ENCODE results near the gene BACE2.

The BACE2 gene

DNA sequence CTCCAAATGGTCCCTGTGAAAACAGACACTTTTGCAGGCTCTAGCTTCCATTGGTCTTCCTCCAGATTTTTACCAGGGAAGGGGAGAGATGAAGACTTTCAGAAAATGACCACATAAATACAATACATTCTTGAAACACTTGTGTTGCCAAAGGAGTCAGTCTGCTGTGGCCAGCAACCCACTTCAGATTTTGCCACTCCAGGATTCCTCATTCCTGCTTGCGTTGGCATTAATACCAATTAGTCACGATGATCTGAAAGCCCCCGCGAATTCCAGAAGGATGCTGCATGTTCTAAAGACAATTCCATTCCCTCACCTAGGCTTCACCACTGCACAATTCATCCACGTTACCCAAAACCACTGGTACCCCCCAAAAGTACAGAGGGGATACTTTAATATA, 7.9 kb upstream of the BACE2 start:
- TF ChIP-seq, protein P1, sequence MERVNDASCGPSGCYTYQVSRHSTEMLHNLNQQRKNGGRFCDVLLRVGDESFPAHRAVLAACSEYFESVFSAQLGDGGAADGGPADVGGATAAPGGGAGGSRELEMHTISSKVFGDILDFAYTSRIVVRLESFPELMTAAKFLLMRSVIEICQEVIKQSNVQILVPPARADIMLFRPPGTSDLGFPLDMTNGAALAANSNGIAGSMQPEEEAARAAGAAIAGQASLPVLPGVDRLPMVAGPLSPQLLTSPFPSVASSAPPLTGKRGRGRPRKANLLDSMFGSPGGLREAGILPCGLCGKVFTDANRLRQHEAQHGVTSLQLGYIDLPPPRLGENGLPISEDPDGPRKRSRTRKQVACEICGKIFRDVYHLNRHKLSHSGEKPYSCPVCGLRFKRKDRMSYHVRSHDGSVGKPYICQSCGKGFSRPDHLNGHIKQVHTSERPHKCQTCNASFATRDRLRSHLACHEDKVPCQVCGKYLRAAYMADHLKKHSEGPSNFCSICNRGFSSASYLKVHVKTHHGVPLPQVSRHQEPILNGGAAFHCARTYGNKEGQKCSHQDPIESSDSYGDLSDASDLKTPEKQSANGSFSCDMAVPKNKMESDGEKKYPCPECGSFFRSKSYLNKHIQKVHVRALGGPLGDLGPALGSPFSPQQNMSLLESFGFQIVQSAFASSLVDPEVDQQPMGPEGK (CRISPR knock-in tag; IDR thresholded peaks at IDR 0.05; ENCODE audit: borderline replicate concordance): no peak
- TF ChIP-seq ZFP3 (CRISPR knock-in tag; IDR thresholded peaks at IDR 0.05): no peak
- no peak for ATAC-seq

DNA sequence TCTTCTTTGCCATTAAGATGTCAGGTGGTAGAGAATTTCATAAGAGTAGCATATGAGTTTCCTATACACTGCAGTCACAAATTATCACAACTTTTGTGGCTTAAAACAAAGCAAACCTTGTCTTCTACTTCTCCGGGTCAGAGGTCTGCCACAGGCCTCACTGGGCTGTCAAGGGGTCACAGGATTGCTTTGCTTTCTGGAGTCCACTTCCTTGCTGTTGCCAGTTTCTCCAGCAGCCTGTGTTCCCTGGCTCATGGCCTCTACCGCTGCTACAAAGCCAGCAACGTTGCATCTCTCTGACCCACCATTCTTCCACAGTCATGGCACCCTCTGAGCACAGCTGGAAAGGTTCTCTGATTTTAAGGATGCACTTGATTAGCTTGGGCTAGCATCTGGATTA, 6.5 kb upstream of the BACE2 start:
- no peak for ATAC-seq
- no peak for TF ChIP-seq GLIS3 (CRISPR knock-in tag; IDR thresholded peaks at IDR 0.05)
- TF ChIP-seq, protein P2, sequence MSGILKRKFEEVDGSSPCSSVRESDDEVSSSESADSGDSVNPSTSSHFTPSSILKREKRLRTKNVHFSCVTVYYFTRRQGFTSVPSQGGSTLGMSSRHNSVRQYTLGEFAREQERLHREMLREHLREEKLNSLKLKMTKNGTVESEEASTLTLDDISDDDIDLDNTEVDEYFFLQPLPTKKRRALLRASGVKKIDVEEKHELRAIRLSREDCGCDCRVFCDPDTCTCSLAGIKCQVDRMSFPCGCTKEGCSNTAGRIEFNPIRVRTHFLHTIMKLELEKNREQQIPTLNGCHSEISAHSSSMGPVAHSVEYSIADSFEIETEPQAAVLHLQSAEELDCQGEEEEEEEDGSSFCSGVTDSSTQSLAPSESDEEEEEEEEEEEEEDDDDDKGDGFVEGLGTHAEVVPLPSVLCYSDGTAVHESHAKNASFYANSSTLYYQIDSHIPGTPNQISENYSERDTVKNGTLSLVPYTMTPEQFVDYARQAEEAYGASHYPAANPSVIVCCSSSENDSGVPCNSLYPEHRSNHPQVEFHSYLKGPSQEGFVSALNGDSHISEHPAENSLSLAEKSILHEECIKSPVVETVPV (CRISPR knock-in tag; IDR thresholded peaks at IDR 0.05): no peak
- no peak for TF ChIP-seq CSDC2 (CRISPR knock-in tag; IDR thresholded peaks at IDR 0.05)
- no peak for TF ChIP-seq ARNTL (CRISPR knock-in tag; IDR thresholded peaks at IDR 0.05; ENCODE audit: borderline replicate concordance, low read depth)
- no peak for TF ChIP-seq TCF4 (CRISPR knock-in tag; IDR thresholded peaks at IDR 0.05; ENCODE audit: borderline replicate concordance)
- TF ChIP-seq RARB (CRISPR knock-in tag; IDR thresholded peaks at IDR 0.05): no peak
- TF ChIP-seq TOX (CRISPR knock-in tag; IDR thresholded peaks at IDR 0.05; ENCODE audit: borderline replicate concordance): no peak
- TF ChIP-seq ZNF8 (CRISPR knock-in tag; IDR thresholded peaks at IDR 0.05): no peak
- no peak for TF ChIP-seq ZNF70 (CRISPR knock-in tag; IDR thresholded peaks at IDR 0.05)
- TF ChIP-seq, protein P3, sequence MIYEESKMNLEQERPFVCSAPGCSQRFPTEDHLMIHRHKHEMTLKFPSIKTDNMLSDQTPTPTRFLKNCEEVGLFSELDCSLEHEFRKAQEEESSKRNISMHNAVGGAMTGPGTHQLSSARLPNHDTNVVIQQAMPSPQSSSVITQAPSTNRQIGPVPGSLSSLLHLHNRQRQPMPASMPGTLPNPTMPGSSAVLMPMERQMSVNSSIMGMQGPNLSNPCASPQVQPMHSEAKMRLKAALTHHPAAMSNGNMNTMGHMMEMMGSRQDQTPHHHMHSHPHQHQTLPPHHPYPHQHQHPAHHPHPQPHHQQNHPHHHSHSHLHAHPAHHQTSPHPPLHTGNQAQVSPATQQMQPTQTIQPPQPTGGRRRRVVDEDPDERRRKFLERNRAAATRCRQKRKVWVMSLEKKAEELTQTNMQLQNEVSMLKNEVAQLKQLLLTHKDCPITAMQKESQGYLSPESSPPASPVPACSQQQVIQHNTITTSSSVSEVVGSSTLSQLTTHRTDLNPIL (CRISPR knock-in tag; IDR thresholded peaks at IDR 0.05; ENCODE audit: low read depth): no peak
- no peak for TF ChIP-seq PPARA (CRISPR knock-in tag; IDR thresholded peaks at IDR 0.05; ENCODE audit: borderline replicate concordance)
- TF ChIP-seq, protein P4, sequence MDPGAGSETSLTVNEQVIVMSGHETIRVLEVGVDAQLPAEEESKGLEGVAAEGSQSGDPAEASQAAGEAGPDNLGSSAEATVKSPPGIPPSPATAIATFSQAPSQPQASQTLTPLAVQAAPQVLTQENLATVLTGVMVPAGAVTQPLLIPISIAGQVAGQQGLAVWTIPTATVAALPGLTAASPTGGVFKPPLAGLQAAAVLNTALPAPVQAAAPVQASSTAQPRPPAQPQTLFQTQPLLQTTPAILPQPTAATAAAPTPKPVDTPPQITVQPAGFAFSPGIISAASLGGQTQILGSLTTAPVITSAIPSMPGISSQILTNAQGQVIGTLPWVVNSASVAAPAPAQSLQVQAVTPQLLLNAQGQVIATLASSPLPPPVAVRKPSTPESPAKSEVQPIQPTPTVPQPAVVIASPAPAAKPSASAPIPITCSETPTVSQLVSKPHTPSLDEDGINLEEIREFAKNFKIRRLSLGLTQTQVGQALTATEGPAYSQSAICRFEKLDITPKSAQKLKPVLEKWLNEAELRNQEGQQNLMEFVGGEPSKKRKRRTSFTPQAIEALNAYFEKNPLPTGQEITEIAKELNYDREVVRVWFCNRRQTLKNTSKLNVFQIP (CRISPR knock-in tag; IDR thresholded peaks at IDR 0.05; ENCODE audit: borderline replicate concordance, low read depth): no peak
- TF ChIP-seq OSR1 (CRISPR knock-in tag; IDR thresholded peaks at IDR 0.05): no peak

DNA sequence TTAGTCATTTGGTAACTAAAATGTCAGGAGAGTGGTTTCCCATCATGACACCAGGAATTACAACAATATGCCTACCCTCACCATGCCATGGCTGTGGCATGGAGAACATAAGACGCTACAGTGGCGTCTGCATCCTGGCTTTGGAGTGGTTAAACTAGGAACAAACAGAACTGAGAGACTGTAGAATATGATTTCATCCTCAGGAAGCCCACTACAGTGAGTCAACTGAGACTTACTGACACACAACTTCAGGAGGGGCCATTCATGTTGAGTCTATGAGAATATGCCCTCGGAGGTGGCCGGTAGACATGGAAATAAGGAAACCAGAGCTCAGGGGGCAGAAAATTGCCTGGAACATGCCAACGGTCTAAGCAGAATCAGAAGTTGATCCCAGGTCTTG, 5.9 kb upstream of the BACE2 start:
- TF ChIP-seq OSR1 (CRISPR knock-in tag; IDR thresholded peaks at IDR 0.05) (no peak), BACH2 (CRISPR knock-in tag; IDR thresholded peaks at IDR 0.05; ENCODE audit: borderline replicate concordance) (no peak), RARB (CRISPR knock-in tag; IDR thresholded peaks at IDR 0.05) (no peak), ZFP3 (CRISPR knock-in tag; IDR thresholded peaks at IDR 0.05) (no peak), ESRRG (CRISPR knock-in tag; IDR thresholded peaks at IDR 0.05) (no peak), TOX (CRISPR knock-in tag; IDR thresholded peaks at IDR 0.05; ENCODE audit: borderline replicate concordance) (no peak), SNAI2 (CRISPR knock-in tag; IDR thresholded peaks at IDR 0.05) (no peak)
- TF ChIP-seq, protein P5, sequence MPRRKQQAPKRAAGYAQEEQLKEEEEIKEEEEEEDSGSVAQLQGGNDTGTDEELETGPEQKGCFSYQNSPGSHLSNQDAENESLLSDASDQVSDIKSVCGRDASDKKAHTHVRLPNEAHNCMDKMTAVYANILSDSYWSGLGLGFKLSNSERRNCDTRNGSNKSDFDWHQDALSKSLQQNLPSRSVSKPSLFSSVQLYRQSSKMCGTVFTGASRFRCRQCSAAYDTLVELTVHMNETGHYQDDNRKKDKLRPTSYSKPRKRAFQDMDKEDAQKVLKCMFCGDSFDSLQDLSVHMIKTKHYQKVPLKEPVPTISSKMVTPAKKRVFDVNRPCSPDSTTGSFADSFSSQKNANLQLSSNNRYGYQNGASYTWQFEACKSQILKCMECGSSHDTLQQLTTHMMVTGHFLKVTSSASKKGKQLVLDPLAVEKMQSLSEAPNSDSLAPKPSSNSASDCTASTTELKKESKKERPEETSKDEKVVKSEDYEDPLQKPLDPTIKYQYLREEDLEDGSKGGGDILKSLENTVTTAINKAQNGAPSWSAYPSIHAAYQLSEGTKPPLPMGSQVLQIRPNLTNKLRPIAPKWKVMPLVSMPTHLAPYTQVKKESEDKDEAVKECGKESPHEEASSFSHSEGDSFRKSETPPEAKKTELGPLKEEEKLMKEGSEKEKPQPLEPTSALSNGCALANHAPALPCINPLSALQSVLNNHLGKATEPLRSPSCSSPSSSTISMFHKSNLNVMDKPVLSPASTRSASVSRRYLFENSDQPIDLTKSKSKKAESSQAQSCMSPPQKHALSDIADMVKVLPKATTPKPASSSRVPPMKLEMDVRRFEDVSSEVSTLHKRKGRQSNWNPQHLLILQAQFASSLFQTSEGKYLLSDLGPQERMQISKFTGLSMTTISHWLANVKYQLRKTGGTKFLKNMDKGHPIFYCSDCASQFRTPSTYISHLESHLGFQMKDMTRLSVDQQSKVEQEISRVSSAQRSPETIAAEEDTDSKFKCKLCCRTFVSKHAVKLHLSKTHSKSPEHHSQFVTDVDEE (CRISPR knock-in tag; IDR thresholded peaks at IDR 0.05): no peak
- no peak for ATAC-seq

DNA sequence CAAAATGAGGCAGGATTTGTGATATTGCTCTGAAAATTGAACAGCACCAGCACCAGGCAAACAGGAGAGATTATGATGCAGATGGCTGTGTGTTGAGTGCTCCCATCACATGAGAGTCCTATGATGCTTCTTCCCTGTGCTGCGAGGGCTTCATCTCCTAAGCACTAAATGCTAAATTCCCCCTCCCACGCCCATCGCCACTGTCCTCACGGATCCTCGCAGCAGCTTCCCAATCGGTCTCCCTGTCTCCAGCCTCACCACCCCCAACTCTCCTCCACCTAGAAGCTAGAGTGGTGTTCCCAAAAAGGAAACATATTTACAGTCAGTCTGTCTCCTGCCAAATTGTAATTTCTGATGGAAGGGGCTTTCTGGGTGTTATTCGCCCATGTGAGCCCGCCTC, 4.9 kb upstream of the BACE2 start:
- no peak for ATAC-seq
- no peak for TF ChIP-seq TCF4 (CRISPR knock-in tag; IDR thresholded peaks at IDR 0.05; ENCODE audit: borderline replicate concordance)
- TF ChIP-seq, protein P4 (CRISPR knock-in tag; IDR thresholded peaks at IDR 0.05; ENCODE audit: borderline replicate concordance, low read depth): no peak
- TF ChIP-seq, protein P2 (CRISPR knock-in tag; IDR thresholded peaks at IDR 0.05): no peak
- TF ChIP-seq ZNF8 (CRISPR knock-in tag; IDR thresholded peaks at IDR 0.05): no peak
- TF ChIP-seq ARNTL (CRISPR knock-in tag; IDR thresholded peaks at IDR 0.05; ENCODE audit: borderline replicate concordance, low read depth): no peak
- no peak for TF ChIP-seq ZNF70 (CRISPR knock-in tag; IDR thresholded peaks at IDR 0.05)
- no peak for TF ChIP-seq SNAI2 (CRISPR knock-in tag; IDR thresholded peaks at IDR 0.05)
- TF ChIP-seq TOX (CRISPR knock-in tag; IDR thresholded peaks at IDR 0.05; ENCODE audit: borderline replicate concordance): no peak
- TF ChIP-seq CSDC2 (CRISPR knock-in tag; IDR thresholded peaks at IDR 0.05): no peak
- TF ChIP-seq, protein P5 (CRISPR knock-in tag; IDR thresholded peaks at IDR 0.05): no peak

All from SK-N-SH treated with all-trans-retinoic acid at 6 μM for 48 hours (cell line).